Daoy (cell line): ENCODE measurements around the gene GLT8D2. TPM values are rescaled to one million over a fixed set of nuclear protein-coding genes. Genes with fewer than 3 reads are reported as not detected.

ENCODE experiments used
- DNase-seq: peaks from one replicate; pipeline ENCODE4 v3.0.0-alpha.2; 2015; ENCODE audit warnings: low read depth
- total RNA-seq: library from RNA; depleted of rRNA; stranded (reverse); fragments of >200 nt; shearing (Covaris generic); gene quantifications from 2 replicates; pipeline ENCODE4 v1.2.3, GENCODE V29; 2014

GLT8D2 gene
- total RNA-seq, 1 experiment from 2014 or later = 6.6 TPM

- no peak for DNase-seq
Measured at GRCh38 chr12:104002686-104003085, 47.3 kb downstream of the GLT8D2 start.

GRCh38 chr12:104000807-104001434 lies 49.1 kb downstream of the GLT8D2 start:
- DNase-seq = no peak

- DNase-seq = no peak
Measured at GRCh38 chr12:103998976-103999375, 51.0 kb downstream of the GLT8D2 start.

GRCh38 chr12:103997286-103997900 lies 52.6 kb downstream of the GLT8D2 start:
- DNase-seq = no peak

GRCh38 chr12:103996595-103996994 lies 53.4 kb downstream of the GLT8D2 start:
- no peak for DNase-seq

GRCh38 chr12:103994235-103994634 lies 55.8 kb downstream of the GLT8D2 start:
- no peak for DNase-seq

GRCh38 chr12:103986829-103987228 lies 63.2 kb downstream of the GLT8D2 start:
- no peak for DNase-seq

GRCh38 chr12:103978384-103978982 lies 71.5 kb downstream of the GLT8D2 start:
- DNase-seq = no peak

GRCh38 chr12:103975368-103975767 lies 74.6 kb downstream of the GLT8D2 start:
- no peak for DNase-seq

GRCh38 chr12:103973909-103974308 lies 76.1 kb downstream of the GLT8D2 start:
- no peak for DNase-seq

- DNase-seq = no peak
Measured at GRCh38 chr12:103969391-103969790, 80.6 kb downstream of the GLT8D2 start.

- no peak for DNase-seq
Measured at GRCh38 chr12:103966736-103967135, 83.3 kb downstream of the GLT8D2 start.

- DNase-seq = peak; percentile 100
Measured at GRCh38 chr12:103965590-103966504, 84.1 kb downstream of the GLT8D2 start, which contains the start of gene TDG. TDG (plus strand) TSS chr12:103965872; CDS start chr12:103966038, 166 bp downstream.

- no peak for DNase-seq
Measured at GRCh38 chr12:103965255-103965589, 84.8 kb downstream of the GLT8D2 start.

GRCh38 chr12:103964805-103965204 lies 85.2 kb downstream of the GLT8D2 start:
- no peak for DNase-seq

GRCh38 chr12:103962493-103962892 lies 87.5 kb downstream of the GLT8D2 start:
- DNase-seq = no peak

- no peak for DNase-seq
Measured at GRCh38 chr12:103960616-103961227, 89.3 kb downstream of the GLT8D2 start.

GRCh38 chr12:103958621-103959020 lies 91.4 kb downstream of the GLT8D2 start:
- DNase-seq = no peak

GRCh38 chr12:103957865-103958388 lies 92.1 kb downstream of the GLT8D2 start:
- no peak for DNase-seq

- DNase-seq = no peak
Measured at GRCh38 chr12:103956509-103957027, 93.4 kb downstream of the GLT8D2 start.

- no peak for DNase-seq
Measured at GRCh38 chr12:103955811-103956508, 94.0 kb downstream of the GLT8D2 start.
